HG02943 (cell line): ENCODE results near the gene MIB2.
"Not testable (repeated sequence)": the region's sequence is repeated elsewhere in the genome, so short reads cannot be mapped to it uniquely, and the experiment has no call there.

Source experiments
- ATAC-seq: cut with Tn5 transposase; IDR thresholded peaks from one replicate; pipeline ENCODE4 v1.9.1; 2021; ENCODE audit warnings: mild to moderate bottlenecking, low read depth, moderate library complexity; ENCODE audit not compliant: unreplicated experiment

MIB2 gene

GRCh38 chr1:1625824-1626206, 10.5 kb downstream of the MIB2 start:
- no peak for ATAC-seq

- ATAC-seq, result no peak
These were observed 11.2 kb downstream of the MIB2 start for GRCh38 chr1:1626207-1627141.

- ATAC-seq, result no peak
These were observed 12.0 kb downstream of the MIB2 start for GRCh38 chr1:1627261-1627828.

- ATAC-seq, result no peak
These were observed 12.8 kb downstream of the MIB2 start for GRCh38 chr1:1627829-1628753.

GRCh38 chr1:1628754-1629429, 13.6 kb downstream of the MIB2 start:
- no peak for ATAC-seq

- ATAC-seq, result no peak
These were observed 14.3 kb downstream of the MIB2 start for GRCh38 chr1:1629430-1630190.

- ATAC-seq, result no peak
These were observed 15.1 kb downstream of the MIB2 start for GRCh38 chr1:1630191-1630964.

- no peak for ATAC-seq
These were observed 15.9 kb downstream of the MIB2 start for GRCh38 chr1:1630965-1631781.

- no peak for ATAC-seq
These were observed 16.6 kb downstream of the MIB2 start, which contains the start of gene MMP23B for GRCh38 chr1:1631782-1632420. Gene MMP23B (plus strand): TSS chr1:1632173. CDS start chr1:1632219, 46 bp downstream.

GRCh38 chr1:1633409-1633808, 18.1 kb downstream of the MIB2 start:
- not testable (repeated sequence) for ATAC-seq

GRCh38 chr1:1634613-1635012, 19.3 kb downstream of the MIB2 start:
- not testable (repeated sequence) for ATAC-seq

- ATAC-seq, result not testable (repeated sequence)
These were observed 21.6 kb downstream of the MIB2 start for GRCh38 chr1:1636621-1637478.

GRCh38 chr1:1637479-1637875, 22.2 kb downstream of the MIB2 start:
- ATAC-seq, result not testable (repeated sequence)

GRCh38 chr1:1638528-1638927, 23.2 kb downstream of the MIB2 start:
- not testable (repeated sequence) for ATAC-seq

- ATAC-seq, result not testable (repeated sequence)
These were observed 24.1 kb downstream of the MIB2 start for GRCh38 chr1:1639368-1639767.

- not testable (repeated sequence) for ATAC-seq
These were observed 24.8 kb downstream of the MIB2 start for GRCh38 chr1:1640081-1640480.
